BE2C (cell line): ENCODE results near the gene FAM83C. TPM values are rescaled to one million over a fixed set of nuclear protein-coding genes. Genes with fewer than 3 reads are reported as not detected.

Experiments
- DNase-seq: peaks from one replicate; pipeline ENCODE4 v3.0.0-alpha.2; 2020
- H3K27me3 ChIP-seq: fragments of 250-450 bp; sonication (Bioruptor Pico); 2 replicates; pipeline ENCODE4 v1.5.1; 2020; ENCODE audit warnings: mild to moderate bottlenecking
- H3K36me3 ChIP-seq: fragments of 250-450 bp; sonication (Bioruptor Pico); 2 replicates; pipeline ENCODE4 v1.5.1; 2020; ENCODE audit warnings: mild to moderate bottlenecking
- H3K4me1 ChIP-seq: fragments of 250-450 bp; sonication (Bioruptor Pico); 2 replicates; pipeline ENCODE4 v1.5.1; 2020
- H3K4me3 ChIP-seq: 2 replicates; pipeline ENCODE4 v1.5.1; 2011; ENCODE audit warnings: low read depth, low read length
- H3K9me3 ChIP-seq: fragments of 250-450 bp; sonication (Bioruptor Pico); 2 replicates; pipeline ENCODE4 v1.5.1; 2020
- CTCF ChIP-seq: IDR thresholded peaks from 2 replicates; pipeline ENCODE4 v1.5.1; 2012; ENCODE audit warnings: mild to moderate bottlenecking, low read depth, low read length
- polyA plus RNA-seq: library from polyadenylated mRNA; unstranded; fragments of >200 nt; gene quantifications from one replicate; pipeline ENCODE4 v1.2.1, GENCODE V29; 2012; ENCODE audit warnings: low read depth, missing spikeins; ENCODE audit not compliant: insufficient read length, insufficient read depth

FAM83C gene
- polyA plus RNA-seq: not detected

GRCh38 chr20:35291654-35292503 is at the start of gene FAM83C:
Gene FAM83C (minus strand): TSS chr20:35292425. CDS start chr20:35292304, 121 bp downstream.
- Histone ChIP-seq H3K4me1 (peaks cover 6% of the 10 kb centered on the region; the same call in 1 of the 2 replicates), H3K9me3 (no peaks in the 10 kb centered on the region), H3K4me3 (no peak within 1 kb of the TSS), H3K36me3 (no peaks in the 10 kb centered on the region), H3K27me3 (no peaks in the 10 kb centered on the region)
- DNase-seq: no peak
- no peak for TF ChIP-seq CTCF

- Histone ChIP-seq H3K9me3 (no peaks in the 10 kb centered on the region), H3K36me3 (peaks cover 12% of the 10 kb centered on the region), H3K4me1 (peaks cover 6% of the 10 kb centered on the region; the same call in 1 of the 2 replicates), H3K27me3 (no peaks in the 10 kb centered on the region), H3K4me3 (no peak overlapping the region)
- DNase-seq: no peak
- TF ChIP-seq CTCF: no peak
Observed at GRCh38 chr20:35341366-35342028, 49.3 kb upstream of the FAM83C start.

GRCh38 chr20:35340436-35340835 is 48.2 kb upstream of the FAM83C start:
- Histone ChIP-seq H3K4me1 (peaks cover 6% of the 10 kb centered on the region; the same call in 1 of the 2 replicates), H3K9me3 (no peaks in the 10 kb centered on the region), H3K4me3 (no peak overlapping the region), H3K36me3 (peaks cover 4% of the 10 kb centered on the region), H3K27me3 (no peaks in the 10 kb centered on the region)
- DNase-seq: no peak
- TF ChIP-seq CTCF: no peak

GRCh38 chr20:35339636-35340035 is 47.4 kb upstream of the FAM83C start:
- H3K4me1 ChIP-seq: peaks cover 10% of the 10 kb centered on the region; the same call in 1 of the 2 replicates
- no peaks in the 10 kb centered on the region for H3K9me3 ChIP-seq
- TF ChIP-seq CTCF: no peak
- H3K27me3 ChIP-seq: no peaks in the 10 kb centered on the region
- no peaks in the 10 kb centered on the region; the same call in none of the 2 replicates for H3K36me3 ChIP-seq
- no peak for DNase-seq
- H3K4me3 ChIP-seq: no peak overlapping the region

GRCh38 chr20:35339007-35339406 is 46.8 kb upstream of the FAM83C start:
- Histone ChIP-seq H3K36me3 (peaks cover 3% of the 10 kb centered on the region), H3K9me3 (no peaks in the 10 kb centered on the region), H3K27me3 (no peaks in the 10 kb centered on the region), H3K4me3 (no peak overlapping the region), H3K4me1 (peaks cover 5% of the 10 kb centered on the region; the same call in 1 of the 2 replicates)
- no peak for DNase-seq
- no peak for TF ChIP-seq CTCF
